GM19468 (cell line): ENCODE data around the gene IP6K3.
A peak's percentile ranks its signal among the peaks of the same experiment; 100 is the strongest.

Source experiments
- ATAC-seq: cut with Tn5 transposase; IDR thresholded peaks from one replicate; pipeline ENCODE4 v1.9.1; 2021; ENCODE audit warnings: mild to moderate bottlenecking, moderate library complexity, moderate number of reproducible peaks; ENCODE audit not compliant: unreplicated experiment; ENCODE audit errors: extremely low read depth

IP6K3 gene

GRCh38 chr6:33726696-33727095 lies 20.0 kb downstream of the IP6K3 start:
- no peak for ATAC-seq

- no peak for ATAC-seq
Measured at GRCh38 chr6:33725891-33726673, 20.6 kb downstream of the IP6K3 start.

GRCh38 chr6:33725222-33725621 lies 21.5 kb downstream of the IP6K3 start:
- no peak for ATAC-seq

GRCh38 chr6:33724102-33725023 lies 22.3 kb downstream of the IP6K3 start:
- no peak for ATAC-seq

GRCh38 chr6:33723371-33724085 lies 23.2 kb downstream of the IP6K3 start:
- ATAC-seq = no peak

GRCh38 chr6:33722103-33722623 lies 24.5 kb downstream of the IP6K3 start:
- ATAC-seq = no peak

- ATAC-seq = no peak
Measured at GRCh38 chr6:33721508-33721907, 25.2 kb downstream of the IP6K3 start.

- no peak for ATAC-seq
Measured at GRCh38 chr6:33720998-33721397, 25.7 kb downstream of the IP6K3 start.

GRCh38 chr6:33719326-33719987 lies 27.2 kb downstream of the IP6K3 start:
- ATAC-seq = no peak

GRCh38 chr6:33718713-33719112 lies 28.0 kb downstream of the IP6K3 start:
- ATAC-seq = no peak

- no peak for ATAC-seq
Measured at GRCh38 chr6:33717934-33718455, 28.7 kb downstream of the IP6K3 start.

GRCh38 chr6:33716890-33717632 lies 29.6 kb downstream of the IP6K3 start:
- ATAC-seq = no peak

- ATAC-seq = no peak
Measured at GRCh38 chr6:33716379-33716778, 30.3 kb downstream of the IP6K3 start.

GRCh38 chr6:33714385-33715040 lies 32.2 kb downstream of the IP6K3 start:
- ATAC-seq = no peak

GRCh38 chr6:33713786-33714185 lies 32.9 kb downstream of the IP6K3 start:
- ATAC-seq = no peak

- ATAC-seq = no peak
Measured at GRCh38 chr6:33712914-33713313, 33.8 kb downstream of the IP6K3 start.

GRCh38 chr6:33711140-33712129 lies 35.3 kb downstream of the IP6K3 start, which contains the start of gene UQCC2:
TSS of gene UQCC2 (minus strand) at chr6:33711700. CDS start at chr6:33711686, 14 bp downstream.
- peak; percentile 74 for ATAC-seq
